Chondrocyte (in vitro differentiated cells): ENCODE measurements around the gene RAC2. TPM values are rescaled to one million over a fixed set of nuclear protein-coding genes. Genes with fewer than 3 reads are reported as not detected.

ENCODE experiments used
- DNase-seq: peaks from one replicate; pipeline ENCODE4 v3.0.0; 2021; ENCODE audit warnings: mixed read lengths, low spot score
- H3K27ac Mint-ChIP-seq: one replicate; pipeline ENCODE4 v1.8.0; 2021; ENCODE audit warnings: mild to moderate bottlenecking, moderate library complexity, mixed read lengths; ENCODE audit not compliant: unreplicated experiment
- H3K27me3 Mint-ChIP-seq: 2 replicates; pipeline ENCODE4 v1.8.0; 2021; ENCODE audit warnings: low read depth, mixed read lengths
- H3K36me3 Mint-ChIP-seq: 2 replicates; pipeline ENCODE4 v1.8.0; 2021; ENCODE audit warnings: low read depth, mixed read lengths
- H3K4me1 Mint-ChIP-seq: 2 replicates; pipeline ENCODE4 v1.8.0; 2021; ENCODE audit warnings: low read depth, mild to moderate bottlenecking, mixed read lengths
- H3K4me3 Mint-ChIP-seq: one replicate; pipeline ENCODE4 v1.8.0; 2021; ENCODE audit warnings: mild to moderate bottlenecking, moderate library complexity, mixed read lengths; ENCODE audit not compliant: unreplicated experiment
- H3K9me3 Mint-ChIP-seq: 2 replicates; pipeline ENCODE4 v1.8.0; 2021; ENCODE audit warnings: low read depth, mixed read lengths
- total RNA-seq: library from RNA; stranded (reverse); gene quantifications from 3 replicates; pipeline ENCODE4 v1.2.1, GENCODE V29; 2021
- TF ChIP-seq, protein P1 (sequence below): fragments of 200-600 bp; sonication (generic); IDR thresholded peaks from 2 replicates; pipeline ENCODE4 v1.5.0; 2021; ENCODE audit warnings: antibody characterized with exemption, mild to moderate bottlenecking, moderate library complexity

RAC2 gene
- total RNA-seq, 1 donor from 2014 or later: 0.20 TPM

DNA sequence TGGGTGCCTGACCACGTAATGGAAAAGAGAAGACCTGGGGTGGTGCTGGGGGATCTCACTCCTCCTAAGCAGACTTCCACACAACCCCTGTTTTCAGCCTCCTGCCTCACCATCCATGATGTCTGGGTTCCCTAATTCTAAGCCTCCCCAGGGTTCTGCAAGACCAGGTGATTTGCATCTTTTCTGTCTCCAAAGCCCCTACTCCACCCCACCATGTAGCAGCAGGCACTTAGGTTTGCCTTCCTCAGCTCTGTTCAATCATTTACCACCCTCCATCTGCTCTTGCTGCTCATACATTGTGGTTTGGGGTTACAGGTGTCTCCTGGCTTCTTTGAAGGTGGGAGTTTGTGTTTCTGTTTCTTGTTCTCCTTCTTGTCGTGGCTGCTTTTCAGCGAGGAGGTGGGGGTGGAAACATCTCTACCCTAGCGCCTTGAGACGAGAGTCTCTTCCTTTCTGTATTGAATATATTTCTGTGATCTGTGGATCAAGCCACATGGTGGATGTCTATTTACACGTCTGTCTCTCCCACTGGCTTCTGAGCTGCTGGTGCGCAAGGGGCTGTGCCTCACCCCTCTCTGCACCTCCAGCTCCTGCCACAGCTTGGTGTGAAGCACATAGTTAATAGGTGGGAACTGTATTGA, 25.2 kb downstream of the RAC2 start:
- no peak overlapping the region for H3K27ac Mint-ChIP-seq
- H3K9me3 Mint-ChIP-seq: no peaks in the 10 kb centered on the region
- no peak overlapping the region for H3K4me3 Mint-ChIP-seq
- H3K36me3 Mint-ChIP-seq: no peaks in the 10 kb centered on the region
- no peaks in the 10 kb centered on the region for H3K4me1 Mint-ChIP-seq
- TF ChIP-seq, protein P1, sequence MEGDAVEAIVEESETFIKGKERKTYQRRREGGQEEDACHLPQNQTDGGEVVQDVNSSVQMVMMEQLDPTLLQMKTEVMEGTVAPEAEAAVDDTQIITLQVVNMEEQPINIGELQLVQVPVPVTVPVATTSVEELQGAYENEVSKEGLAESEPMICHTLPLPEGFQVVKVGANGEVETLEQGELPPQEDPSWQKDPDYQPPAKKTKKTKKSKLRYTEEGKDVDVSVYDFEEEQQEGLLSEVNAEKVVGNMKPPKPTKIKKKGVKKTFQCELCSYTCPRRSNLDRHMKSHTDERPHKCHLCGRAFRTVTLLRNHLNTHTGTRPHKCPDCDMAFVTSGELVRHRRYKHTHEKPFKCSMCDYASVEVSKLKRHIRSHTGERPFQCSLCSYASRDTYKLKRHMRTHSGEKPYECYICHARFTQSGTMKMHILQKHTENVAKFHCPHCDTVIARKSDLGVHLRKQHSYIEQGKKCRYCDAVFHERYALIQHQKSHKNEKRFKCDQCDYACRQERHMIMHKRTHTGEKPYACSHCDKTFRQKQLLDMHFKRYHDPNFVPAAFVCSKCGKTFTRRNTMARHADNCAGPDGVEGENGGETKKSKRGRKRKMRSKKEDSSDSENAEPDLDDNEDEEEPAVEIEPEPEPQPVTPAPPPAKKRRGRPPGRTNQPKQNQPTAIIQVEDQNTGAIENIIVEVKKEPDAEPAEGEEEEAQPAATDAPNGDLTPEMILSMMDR: no peak
- peaks cover 34% of the 10 kb centered on the region for H3K27me3 Mint-ChIP-seq
- DNase-seq: no peak

DNA sequence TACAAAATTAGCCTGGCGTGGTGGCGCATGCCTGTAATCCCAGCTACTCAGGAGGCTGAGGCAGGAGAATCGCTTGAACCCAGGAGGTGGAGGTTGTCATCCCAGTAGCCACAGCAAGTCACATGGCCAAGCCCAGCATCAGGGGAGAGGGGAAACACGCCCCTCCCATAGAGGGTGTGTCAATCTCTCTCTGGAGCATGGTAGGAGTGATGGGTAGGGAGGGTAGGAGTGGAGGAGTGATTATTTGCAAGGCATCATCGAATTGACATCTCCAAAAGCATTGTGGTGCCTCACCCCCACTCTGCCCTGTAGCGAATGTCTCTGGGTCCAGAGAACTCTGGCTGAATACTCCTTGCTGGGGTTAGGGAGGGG, 25.7 kb downstream of the RAC2 start:
- Mint-ChIP-seq H3K4me3 (no peak overlapping the region), H3K9me3 (no peaks in the 10 kb centered on the region), H3K4me1 (no peaks in the 10 kb centered on the region), H3K27me3 (peaks cover 34% of the 10 kb centered on the region), H3K27ac (no peak overlapping the region), H3K36me3 (no peaks in the 10 kb centered on the region)
- no peak for DNase-seq
- TF ChIP-seq, protein P1: no peak

DNA sequence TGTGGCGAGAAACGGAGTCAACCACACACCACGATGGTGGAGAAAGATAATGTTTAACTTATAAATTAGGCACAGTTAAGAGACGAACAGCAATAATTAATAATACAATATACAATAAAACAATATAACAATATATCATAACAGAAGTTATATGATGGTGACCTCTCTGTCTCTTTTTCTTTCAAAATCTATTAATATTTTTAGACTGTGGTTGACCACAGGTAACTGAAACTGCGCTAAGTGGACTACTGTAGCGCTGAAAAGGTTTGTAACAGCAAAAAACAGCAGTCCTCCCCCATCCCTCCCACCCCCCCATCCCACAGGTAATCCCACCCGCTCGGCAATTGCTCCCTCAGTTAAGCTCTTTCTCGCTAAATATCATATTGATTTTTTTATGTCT, 28.2 kb downstream of the RAC2 start:
- Mint-ChIP-seq H3K4me1 (peaks cover 10% of the 10 kb centered on the region), H3K4me3 (no peak overlapping the region), H3K9me3 (no peaks in the 10 kb centered on the region), H3K27me3 (peaks cover 36% of the 10 kb centered on the region), H3K27ac (no peak overlapping the region), H3K36me3 (no peaks in the 10 kb centered on the region)
- no peak for DNase-seq
- TF ChIP-seq, protein P1: no peak

DNA sequence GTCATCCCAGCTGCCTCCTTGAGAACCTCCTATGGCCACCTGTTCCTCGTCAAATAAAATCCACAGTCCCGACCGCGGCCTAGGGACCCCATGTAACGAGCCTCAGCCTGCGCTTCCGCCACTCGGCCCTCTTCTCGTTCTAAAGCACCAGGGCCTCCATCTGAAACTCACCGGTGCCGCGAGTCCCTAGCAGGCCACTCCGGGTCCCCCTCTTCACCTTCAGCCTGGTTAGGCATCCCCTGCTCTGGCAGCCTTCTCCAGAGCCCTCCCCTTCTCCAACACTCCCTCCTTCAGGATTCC, 29.4 kb downstream of the RAC2 start:
- no peaks in the 10 kb centered on the region for H3K9me3 Mint-ChIP-seq
- TF ChIP-seq, protein P1: no peak
- H3K27me3 Mint-ChIP-seq: peaks cover 39% of the 10 kb centered on the region
- no peak overlapping the region for H3K4me3 Mint-ChIP-seq
- DNase-seq: peak; percentile 65
- no peak overlapping the region for H3K27ac Mint-ChIP-seq
- no peaks in the 10 kb centered on the region for H3K36me3 Mint-ChIP-seq
- peaks cover 10% of the 10 kb centered on the region for H3K4me1 Mint-ChIP-seq

DNA sequence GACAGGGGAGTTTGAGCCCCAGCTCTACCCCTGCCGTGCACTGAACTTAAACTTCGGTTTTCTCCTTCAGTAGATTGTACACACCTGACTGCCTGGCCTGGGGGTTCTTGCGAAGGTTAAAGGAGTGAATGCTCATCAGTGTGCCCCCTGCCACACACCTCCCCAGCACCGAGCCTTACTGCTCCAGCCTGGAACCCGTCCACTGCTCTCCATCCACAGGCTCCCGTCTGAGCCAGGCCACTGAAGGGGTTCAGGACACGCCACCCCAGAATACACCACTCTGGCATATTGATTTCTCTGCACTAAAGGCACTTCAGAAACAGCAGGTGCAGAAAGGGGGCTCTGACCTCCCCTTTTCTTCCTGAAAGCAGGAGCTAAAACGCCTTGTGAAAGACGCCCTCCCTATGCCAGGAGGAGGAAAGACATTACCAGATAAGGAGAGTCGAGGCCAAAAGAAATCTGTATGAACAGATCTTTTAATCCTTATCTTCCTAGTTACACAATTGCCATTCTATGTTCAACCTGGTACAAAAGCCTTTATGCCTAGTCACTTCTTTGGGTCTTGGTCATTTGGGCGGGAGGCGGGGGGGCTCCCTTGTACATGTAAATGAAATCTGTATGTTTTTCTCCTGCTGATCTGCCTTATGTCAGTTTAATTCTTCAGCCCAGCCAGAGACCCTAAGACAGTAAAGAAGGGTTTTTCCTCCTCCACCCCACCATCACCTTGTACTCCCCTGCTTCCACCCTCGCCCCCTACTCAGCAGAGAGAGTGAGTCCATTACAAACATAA, 29.9 kb downstream of the RAC2 start:
- Mint-ChIP-seq H3K4me3 (no peak overlapping the region), H3K27me3 (peaks cover 35% of the 10 kb centered on the region), H3K36me3 (no peaks in the 10 kb centered on the region), H3K9me3 (no peaks in the 10 kb centered on the region), H3K4me1 (peaks cover 10% of the 10 kb centered on the region), H3K27ac (no peak overlapping the region)
- DNase-seq: no peak
- TF ChIP-seq, protein P1: no peak
